Measurements from ENCODE around the gene MCM9.

The MCM9 gene

DNA sequence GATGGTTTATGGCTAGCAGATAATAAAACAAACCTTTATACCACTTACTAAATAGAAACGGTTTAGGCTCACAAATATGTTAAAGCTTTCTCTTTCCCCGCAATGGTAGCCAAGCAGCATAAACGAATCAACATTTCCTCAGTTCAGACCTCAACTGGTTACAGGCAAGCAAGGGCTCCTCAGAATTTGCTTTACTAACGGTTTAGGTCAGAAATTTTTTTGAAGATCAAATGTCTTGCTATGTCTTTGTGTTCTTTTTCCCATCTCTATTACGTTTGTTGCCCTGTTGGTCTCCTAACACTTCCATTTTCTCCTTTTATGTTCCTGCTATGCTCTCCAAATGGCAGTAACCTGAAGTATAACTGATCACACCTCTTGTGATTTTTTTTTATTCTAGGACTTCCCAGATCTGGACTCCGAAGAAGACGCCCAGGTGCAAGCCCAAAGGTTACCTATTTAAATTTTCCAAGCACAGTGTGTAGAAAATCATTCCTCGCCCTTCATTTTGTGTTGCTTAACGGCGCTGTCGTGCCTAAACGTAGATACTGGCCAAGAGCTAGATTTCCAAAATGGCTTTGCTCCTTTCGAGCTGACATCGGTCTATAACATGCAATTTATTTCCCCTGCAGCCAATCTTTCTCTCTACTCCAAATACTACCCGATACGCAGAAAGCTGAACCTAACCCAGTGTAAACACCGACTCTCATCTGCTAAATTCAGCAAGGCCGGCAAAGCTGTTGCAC lies 41.7 kb downstream of the MCM9 start (continued):
- TF ChIP-seq SP3 (tag by site-specific recombination; IDR thresholded peaks at IDR 0.05) (peak; percentile 63), ZNF404 (tag by site-specific recombination; IDR thresholded peaks at IDR 0.05) (no peak)

DNA sequence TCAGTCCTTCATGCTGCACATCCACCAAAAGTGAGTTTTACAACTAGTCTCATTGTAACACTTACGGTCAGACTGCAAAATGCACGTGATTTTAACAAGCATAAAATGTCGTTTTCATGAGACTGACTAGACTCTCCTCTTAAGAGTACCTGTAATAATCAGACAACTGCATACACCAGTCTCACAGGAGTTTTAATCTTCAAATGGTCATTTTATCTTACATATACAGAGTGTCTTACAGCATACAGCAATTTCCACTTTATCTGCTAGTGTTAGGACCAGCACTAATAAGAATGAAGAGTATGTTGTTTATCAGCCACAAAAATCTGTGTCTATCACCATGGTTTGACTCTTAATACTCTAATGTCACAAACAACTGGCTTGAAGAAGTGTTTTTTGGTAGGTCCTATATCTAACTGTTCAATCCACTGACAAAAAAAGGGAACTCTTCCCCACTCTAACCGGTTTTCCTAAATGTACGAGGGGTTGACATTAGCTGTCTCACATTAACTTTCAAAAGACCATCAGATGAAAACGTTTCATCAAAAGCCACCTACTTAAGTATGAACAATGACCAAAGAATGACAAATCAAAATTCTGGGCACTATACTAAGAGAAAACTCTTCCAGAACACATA lies 42.5 kb downstream of the MCM9 start:
- Histone ChIP-seq H3K4me3 (ENCODE audit: low read depth, low read length) (no peak overlapping the region), H3K9me3 (ENCODE audit: control insufficient read depth, insufficient read depth, low read depth, low read length) (no peaks in the 10 kb centered on the region), H3K36me3 (ENCODE audit: control insufficient read depth in 2 of 2, insufficient read depth in 1 of 2, low read length in 2 of 2) (no peaks in the 10 kb centered on the region), H3K4me1 (ENCODE audit: control insufficient read depth, insufficient read depth, low read length) (0 out of 2 replicates have a peak, but pooled peaks cover 2% of the 10 kb centered on the region), H3K27ac (ENCODE audit: extremely low read depth, low read depth, low read length) (no peak overlapping the region)
- ChIA-PET POLR2A (no interaction called here), CTCF (interaction anchor here (0.7 to 2.2 kb wide), 2 partner anchors 10 to 1950 kb away, joined by 3 to 7 read pairs; no protein-coding TSS in a partner anchor)
- TF ChIP-seq ZNF362 (tag by site-specific recombination; IDR thresholded peaks at IDR 0.05): no peak

- Histone ChIP-seq H3K9me3 (ENCODE audit: control insufficient read depth, insufficient read depth, low read depth, low read length) (no peaks in the 10 kb centered on the region), H3K4me1 (ENCODE audit: control insufficient read depth, insufficient read depth, low read length) (0 out of 2 replicates have a peak, but pooled peaks cover 2% of the 10 kb centered on the region), H3K27ac (ENCODE audit: extremely low read depth, low read depth, low read length) (no peak overlapping the region), H3K36me3 (ENCODE audit: control insufficient read depth in 2 of 2, insufficient read depth in 1 of 2, low read length in 2 of 2) (no peaks in the 10 kb centered on the region), H3K4me3 (ENCODE audit: low read depth, low read length) (no peak overlapping the region)
- POLR2A ChIA-PET: no interaction called here
- TF ChIP-seq ZNF621 (tag by site-specific recombination; IDR thresholded peaks at IDR 0.05) (no peak), ZNF146 (tag by site-specific recombination; IDR thresholded peaks at IDR 0.05) (no peak), ZNF394 (tag by site-specific recombination; IDR thresholded peaks at IDR 0.05; ENCODE audit: borderline replicate concordance) (no peak), ZSCAN4 (tag by site-specific recombination; IDR thresholded peaks at IDR 0.05) (no peak), ZNF184 (tag by site-specific recombination; IDR thresholded peaks at IDR 0.05) (no peak), ZNF2 (tag by site-specific recombination; IDR thresholded peaks at IDR 0.05) (no peak), ZNF302 (tag by site-specific recombination; IDR thresholded peaks at IDR 0.05; ENCODE audit: low read depth) (no peak), ZNF610 (tag by site-specific recombination; IDR thresholded peaks at IDR 0.05; ENCODE audit: borderline replicate concordance) (no peak), ZNF664 (tag by site-specific recombination; IDR thresholded peaks at IDR 0.05) (no peak)
- CTCF ChIA-PET: interaction anchor here (0.6 to 2.2 kb wide), 2 partner anchors 9 to 747 kb away, joined by 5 to 7 read pairs; no protein-coding TSS in a partner anchor
Measured at GRCh38 chr6:118890997-118891790, 43.8 kb downstream of the MCM9 start.

GRCh38 chr6:118889163-118889562 lies 45.8 kb downstream of the MCM9 start:
- H3K4me3 ChIP-seq (ENCODE audit: low read depth, low read length): no peak overlapping the region
- no peaks in the 10 kb centered on the region for H3K9me3 ChIP-seq (ENCODE audit: control insufficient read depth, insufficient read depth, low read depth, low read length)
- 0 out of 2 replicates have a peak, but pooled peaks cover 2% of the 10 kb centered on the region for H3K4me1 ChIP-seq (ENCODE audit: control insufficient read depth, insufficient read depth, low read length)
- ChIA-PET CTCF (interaction anchor here (0.6 to 0.8 kb wide), 2 partner anchors 86 to 221 kb away, joined by 3 to 4 read pairs; no protein-coding TSS in a partner anchor), POLR2A (interaction anchor here (2.0 kb wide), 1 partner anchor 45 kb away, joined by 5 read pairs; the partner anchor contains the start of gene MCM9)
- H3K27ac ChIP-seq (ENCODE audit: extremely low read depth, low read depth, low read length): no peak overlapping the region
- H3K36me3 ChIP-seq (ENCODE audit: control insufficient read depth in 2 of 2, insufficient read depth in 1 of 2, low read length in 2 of 2): no peaks in the 10 kb centered on the region
- TF ChIP-seq ZBTB10 (tag by site-specific recombination; IDR thresholded peaks at IDR 0.05) (no peak), ZNF202 (tag by site-specific recombination; IDR thresholded peaks at IDR 0.05; ENCODE audit: borderline replicate concordance) (no peak), ZNF169 (tag by site-specific recombination; IDR thresholded peaks at IDR 0.05) (no peak), ZNF677 (tag by site-specific recombination; IDR thresholded peaks at IDR 0.05) (no peak), ZNF501 (tag by site-specific recombination; IDR thresholded peaks at IDR 0.05) (no peak), ZNF777 (tag by site-specific recombination; IDR thresholded peaks at IDR 0.05; ENCODE audit: borderline replicate concordance) (no peak), ZNF423 (tag by site-specific recombination; IDR thresholded peaks at IDR 0.05) (no peak), GLIS2 (tag by site-specific recombination; IDR thresholded peaks at IDR 0.05) (no peak)
- TF ChIP-seq, protein P1, sequence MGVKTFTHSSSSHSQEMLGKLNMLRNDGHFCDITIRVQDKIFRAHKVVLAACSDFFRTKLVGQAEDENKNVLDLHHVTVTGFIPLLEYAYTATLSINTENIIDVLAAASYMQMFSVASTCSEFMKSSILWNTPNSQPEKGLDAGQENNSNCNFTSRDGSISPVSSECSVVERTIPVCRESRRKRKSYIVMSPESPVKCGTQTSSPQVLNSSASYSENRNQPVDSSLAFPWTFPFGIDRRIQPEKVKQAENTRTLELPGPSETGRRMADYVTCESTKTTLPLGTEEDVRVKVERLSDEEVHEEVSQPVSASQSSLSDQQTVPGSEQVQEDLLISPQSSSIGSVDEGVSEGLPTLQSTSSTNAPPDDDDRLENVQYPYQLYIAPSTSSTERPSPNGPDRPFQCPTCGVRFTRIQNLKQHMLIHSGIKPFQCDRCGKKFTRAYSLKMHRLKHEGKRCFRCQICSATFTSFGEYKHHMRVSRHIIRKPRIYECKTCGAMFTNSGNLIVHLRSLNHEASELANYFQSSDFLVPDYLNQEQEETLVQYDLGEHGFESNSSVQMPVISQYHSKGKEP (tag by site-specific recombination; IDR thresholded peaks at IDR 0.05): no peak
